Peyer's patch (tissue), 4 donors: ENCODE data around the gene GPX3.

Source experiments
- POLR2A ChIP-seq, 2 donors: fragments of 450-650 bp; IDR thresholded peaks; one replicate each; pipeline ENCODE4 v1.5.1; 2017; ENCODE audit warnings: antibody characterized with exemption in 2 of 2, mild to moderate bottlenecking in 2 of 2, moderate library complexity in 2 of 2
- TF ChIP-seq, protein P1 (sequence below), 6 experiments: fragments of 450-650 bp in 4 of 6; fragments of 200-600 bp in 2 of 6; sonication (generic) in 1 of 6; IDR thresholded peaks; one replicate each; pipeline ENCODE4 v1.5.1; 2017 to 2019; ENCODE audit warnings: antibody characterized with exemption in 6 of 6, mild to moderate bottlenecking in 3 of 6, moderate library complexity in 1 of 6

DNA sequence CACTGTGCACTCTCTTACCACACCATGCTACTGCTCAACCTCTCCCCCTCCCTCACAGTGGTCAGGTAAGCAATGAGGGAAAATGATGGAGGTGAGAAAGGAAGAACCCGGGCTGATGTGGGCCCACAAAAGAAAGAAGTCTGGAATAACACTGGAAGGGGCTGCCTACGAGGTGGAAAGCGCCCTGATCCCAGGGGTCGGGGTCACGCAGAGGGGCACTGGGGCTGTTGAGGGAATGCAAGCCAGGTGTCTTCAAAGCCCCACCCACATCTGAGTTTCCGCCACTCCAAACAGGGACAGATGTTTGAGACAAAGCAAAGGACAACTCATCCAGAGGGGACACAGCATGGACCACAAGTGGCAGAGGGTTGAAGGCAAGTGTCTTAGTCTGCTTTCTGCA, 56.2 kb downstream of the GPX3 start:
- TF ChIP-seq, protein P1, sequence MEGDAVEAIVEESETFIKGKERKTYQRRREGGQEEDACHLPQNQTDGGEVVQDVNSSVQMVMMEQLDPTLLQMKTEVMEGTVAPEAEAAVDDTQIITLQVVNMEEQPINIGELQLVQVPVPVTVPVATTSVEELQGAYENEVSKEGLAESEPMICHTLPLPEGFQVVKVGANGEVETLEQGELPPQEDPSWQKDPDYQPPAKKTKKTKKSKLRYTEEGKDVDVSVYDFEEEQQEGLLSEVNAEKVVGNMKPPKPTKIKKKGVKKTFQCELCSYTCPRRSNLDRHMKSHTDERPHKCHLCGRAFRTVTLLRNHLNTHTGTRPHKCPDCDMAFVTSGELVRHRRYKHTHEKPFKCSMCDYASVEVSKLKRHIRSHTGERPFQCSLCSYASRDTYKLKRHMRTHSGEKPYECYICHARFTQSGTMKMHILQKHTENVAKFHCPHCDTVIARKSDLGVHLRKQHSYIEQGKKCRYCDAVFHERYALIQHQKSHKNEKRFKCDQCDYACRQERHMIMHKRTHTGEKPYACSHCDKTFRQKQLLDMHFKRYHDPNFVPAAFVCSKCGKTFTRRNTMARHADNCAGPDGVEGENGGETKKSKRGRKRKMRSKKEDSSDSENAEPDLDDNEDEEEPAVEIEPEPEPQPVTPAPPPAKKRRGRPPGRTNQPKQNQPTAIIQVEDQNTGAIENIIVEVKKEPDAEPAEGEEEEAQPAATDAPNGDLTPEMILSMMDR (IDR thresholded peaks at IDR 0.05), result no peak
- no peak for TF ChIP-seq POLR2A (IDR thresholded peaks at IDR 0.05)
